HEK293 (cell line): Measurements from ENCODE around the gene PDE11A.
A peak's percentile ranks its signal among the peaks of the same experiment; 100 is the strongest.

Experiments
- KLF10 ChIP-seq: fragments of 450-650 bp; IDR thresholded peaks from 2 replicates; pipeline ENCODE4 v1.5.1; 2018; ENCODE audit warnings: missing biosample characterization, mild to moderate bottlenecking, missing genetic modification characterization
- KLF17 ChIP-seq: fragments of 450-650 bp; formaldehyde crosslinking; IDR thresholded peaks from 2 replicates; pipeline ENCODE4 v1.5.1; 2016; ENCODE audit warnings: missing biosample characterization, missing genetic modification characterization
- KLF9 ChIP-seq: fragments of 450-650 bp; formaldehyde crosslinking; IDR thresholded peaks from 2 replicates; pipeline ENCODE4 v1.5.1; 2016; ENCODE audit warnings: missing biosample characterization, missing genetic modification characterization, low read depth
- MZF1 ChIP-seq: fragments of 450-650 bp; formaldehyde crosslinking; IDR thresholded peaks from 2 replicates; pipeline ENCODE4 v1.5.1; 2017; ENCODE audit warnings: missing biosample characterization, missing genetic modification characterization, borderline replicate concordance
- PRDM10 ChIP-seq: fragments of 450-650 bp; formaldehyde crosslinking; IDR thresholded peaks from 2 replicates; pipeline ENCODE4 v1.5.1; 2016; ENCODE audit warnings: missing biosample characterization, missing genetic modification characterization
- RBAK ChIP-seq: fragments of 450-650 bp; formaldehyde crosslinking; IDR thresholded peaks from 2 replicates; pipeline ENCODE4 v1.5.1; 2016; ENCODE audit warnings: missing biosample characterization, missing genetic modification characterization
- SCRT1 ChIP-seq: fragments of 450-650 bp; formaldehyde crosslinking; IDR thresholded peaks from 2 replicates; pipeline ENCODE4 v1.5.1; 2016; ENCODE audit warnings: missing biosample characterization, missing genetic modification characterization, borderline replicate concordance
- ZBTB1 ChIP-seq: fragments of 450-650 bp; formaldehyde crosslinking; IDR thresholded peaks from 2 replicates; pipeline ENCODE4 v1.5.1; 2016; ENCODE audit warnings: missing biosample characterization, missing genetic modification characterization
- ZNF121 ChIP-seq: fragments of 450-650 bp; formaldehyde crosslinking; IDR thresholded peaks from 2 replicates; pipeline ENCODE4 v1.5.1; 2016; ENCODE audit warnings: missing biosample characterization, missing genetic modification characterization
- ZNF18 ChIP-seq: fragments of 450-650 bp; formaldehyde crosslinking; IDR thresholded peaks from 2 replicates; pipeline ENCODE4 v1.5.1; 2016; ENCODE audit warnings: missing biosample characterization, missing genetic modification characterization
- ZNF274 ChIP-seq, 2 experiments: fragments of 200-500 bp in 1 of 2; fragments of 450-650 bp in 1 of 2; sonication (Bioruptor generic) in 1 of 2; formaldehyde crosslinking in 1 of 2; IDR thresholded peaks; 2 replicates each; pipeline versions ENCODE4 v1.5.1 to v1.6.1; 2014 to 2016; ENCODE audit warnings: borderline replicate concordance in 1 of 2, inconsistent platforms in 1 of 2, low read length in 1 of 2, missing biosample characterization in 1 of 2, missing genetic modification characterization in 1 of 2
- ZNF280C ChIP-seq: fragments of 450-650 bp; formaldehyde crosslinking; IDR thresholded peaks from 2 replicates; pipeline ENCODE4 v1.5.1; 2016; ENCODE audit warnings: missing biosample characterization, missing genetic modification characterization
- ZNF292 ChIP-seq: fragments of 450-650 bp; formaldehyde crosslinking; IDR thresholded peaks from 2 replicates; pipeline ENCODE4 v1.5.1; 2016; ENCODE audit warnings: low read depth, missing biosample characterization, missing genetic modification characterization, borderline replicate concordance
- ZNF350 ChIP-seq: fragments of 450-650 bp; formaldehyde crosslinking; IDR thresholded peaks from 2 replicates; pipeline ENCODE4 v1.5.0; 2017; ENCODE audit warnings: missing biosample characterization, mild to moderate bottlenecking, missing genetic modification characterization
- ZNF37A ChIP-seq: fragments of 450-650 bp; IDR thresholded peaks from 2 replicates; pipeline ENCODE4 v1.5.1; 2018; ENCODE audit warnings: missing biosample characterization, missing genetic modification characterization
- ZNF518A ChIP-seq: fragments of 450-650 bp; formaldehyde crosslinking; conservative IDR thresholded peaks from 2 replicates; pipeline ENCODE4 v1.5.1; 2016; ENCODE audit warnings: low read depth, missing biosample characterization, missing genetic modification characterization
- ZNF521 ChIP-seq: fragments of 450-650 bp; formaldehyde crosslinking; IDR thresholded peaks from 2 replicates; pipeline ENCODE4 v1.5.1; 2017; ENCODE audit warnings: missing biosample characterization, mild to moderate bottlenecking, missing genetic modification characterization
- ZNF529 ChIP-seq: fragments of 450-650 bp; formaldehyde crosslinking; IDR thresholded peaks from 2 replicates; pipeline ENCODE4 v1.5.1; 2017; ENCODE audit warnings: missing genetic modification characterization, missing biosample characterization; ENCODE audit not compliant: insufficient replicate concordance
- ZNF555 ChIP-seq: fragments of 450-650 bp; formaldehyde crosslinking; conservative IDR thresholded peaks from 2 replicates; pipeline ENCODE4 v1.5.1; 2017; ENCODE audit warnings: missing biosample characterization, mild to moderate bottlenecking, missing genetic modification characterization, inconsistent platforms
- ZNF623 ChIP-seq: fragments of 450-650 bp; formaldehyde crosslinking; IDR thresholded peaks from 2 replicates; pipeline ENCODE4 v1.5.1; 2016; ENCODE audit warnings: missing biosample characterization, missing genetic modification characterization
- ZNF76 ChIP-seq: fragments of 450-650 bp; formaldehyde crosslinking; IDR thresholded peaks from 2 replicates; pipeline ENCODE4; 2016; ENCODE audit warnings: low read depth, missing biosample characterization, missing genetic modification characterization, borderline replicate concordance
- ZNF768 ChIP-seq: fragments of 450-650 bp; formaldehyde crosslinking; IDR thresholded peaks from 2 replicates; pipeline ENCODE4 v1.5.1; 2018; ENCODE audit warnings: missing biosample characterization, mild to moderate bottlenecking, missing genetic modification characterization
- ZNF791 ChIP-seq: fragments of 450-650 bp; formaldehyde crosslinking; IDR thresholded peaks from 2 replicates; pipeline ENCODE4 v1.5.1; 2016; ENCODE audit warnings: missing biosample characterization, missing genetic modification characterization
- ZNF837 ChIP-seq: fragments of 450-650 bp; formaldehyde crosslinking; IDR thresholded peaks from 2 replicates; pipeline ENCODE4 v1.5.1; 2016; ENCODE audit warnings: missing biosample characterization, missing genetic modification characterization

Gene PDE11A

GRCh38 chr2:178112202-178113152 is 39.9 kb upstream of the PDE11A start, which contains the start of gene RBM45 (continued):
- no peak for TF ChIP-seq KLF10
- TF ChIP-seq ZNF280C (tag by site-specific recombination) = no peak
- TF ChIP-seq ZNF521 (tag by site-specific recombination) = no peak
- no peak for TF ChIP-seq ZNF555 (tag by site-specific recombination)
- no peak for TF ChIP-seq KLF9 (tag by site-specific recombination)
- no peak for TF ChIP-seq SCRT1
- TF ChIP-seq PRDM10 = peak; percentile 42; the same call in 1 of the 2 replicates
- peak; percentile 81 for TF ChIP-seq ZNF518A (tag by site-specific recombination)
- TF ChIP-seq ZNF121 (tag by site-specific recombination) = no peak
- TF ChIP-seq KLF17 (tag by site-specific recombination) = 0 out of 2 replicates have a peak, but pooled peaks have one; percentile 15
- TF ChIP-seq ZBTB1 (tag by site-specific recombination) = no peak
- no peak for TF ChIP-seq ZNF623 (tag by site-specific recombination)
- TF ChIP-seq ZNF292 = no peak
- TF ChIP-seq ZNF18 (tag by site-specific recombination) = no peak
- no peak for TF ChIP-seq ZNF791 (tag by site-specific recombination)
- TF ChIP-seq RBAK (tag by site-specific recombination) = no peak
- TF ChIP-seq ZNF274 (IDR thresholded peaks at IDR 0.05; ENCODE audit: low read length) = no peak
- no peak for TF ChIP-seq ZNF274 (tag by site-specific recombination; IDR thresholded peaks at IDR 0.05; ENCODE audit: borderline replicate concordance)
- no peak for TF ChIP-seq ZNF768 (tag by site-specific recombination)
- peak; percentile 55; the same call in 1 of the 2 replicates for TF ChIP-seq ZNF76 (tag by site-specific recombination)
- TF ChIP-seq ZNF837 (tag by site-specific recombination) = no peak
- TF ChIP-seq ZNF37A (tag by site-specific recombination) = no peak
- TF ChIP-seq ZNF350 = no peak
- TF ChIP-seq MZF1 (tag by site-specific recombination) = peak; percentile 87
- TF ChIP-seq ZNF529 (tag by site-specific recombination) = no peak
